IMR-90 (cell line): ENCODE measurements around the gene PTCH1. TPM values are rescaled to one million over a fixed set of nuclear protein-coding genes. Genes with fewer than 3 reads are reported as not detected.

Experiments
- ATAC-seq: fragments of 200-7000 bp; cut with Tn5 transposase; 2 replicates; pipeline ENCODE4 v1.9.1; 2020; ENCODE audit warnings: low read depth, mild to moderate bottlenecking, moderate library complexity
- BruUV-seq: library from RNA; stranded (reverse); fragments of 400-500 nt; replicated peaks from 2 replicates; lab custom pipeline; 2021; lab: Mats Ljungman, UMichigan
- CTCF ChIA-PET: fragments of 300-600 bp; formaldehyde crosslinking; extraction: SDS; loops from one replicate; lab custom pipeline; 2021; ENCODE audit warnings: antibody characterized with exemption; lab: Yijun Ruan, JAX
- POLR2A ChIA-PET: fragments of 300-600 bp; sonication (Branson Sonifier 250); formaldehyde crosslinking; loops from one replicate; lab custom pipeline; 2022; ENCODE audit warnings: antibody characterized with exemption; ENCODE audit not compliant: unreplicated experiment; lab: Charles Lee
- DNase-seq: peaks from one replicate; pipeline ENCODE4 v3.0.0; 2013
- H2AFZ ChIP-seq: replicated peaks from 2 replicates; pipeline ENCODE3; 2013; ENCODE audit warnings: low read length, mild to moderate bottlenecking; ENCODE audit not compliant: poor library complexity
- H2AK5ac ChIP-seq: 2 replicates; pipeline ENCODE4 v1.6.1; 2013; ENCODE audit warnings: low read depth, low read length, inconsistent platforms
- H2AK9ac ChIP-seq: replicated peaks from 2 replicates; pipeline ENCODE3; 2013; ENCODE audit warnings: mild to moderate bottlenecking, low read depth, low read length, moderate library complexity; ENCODE audit not compliant: poor library complexity
- H2BK120ac ChIP-seq: 2 replicates; pipeline ENCODE4 v1.6.1; 2013; ENCODE audit warnings: low read depth, low read length, inconsistent platforms
- H2BK15ac ChIP-seq: 3 replicates; pipeline ENCODE4 v1.6.1; 2013; ENCODE audit warnings: low read depth, low read length, inconsistent platforms
- H2BK20ac ChIP-seq: 2 replicates; pipeline ENCODE4 v1.6.1; 2013; ENCODE audit warnings: low read depth, mild to moderate bottlenecking, inconsistent platforms, low read length, moderate library complexity
- H2BK5ac ChIP-seq: 2 replicates; pipeline ENCODE4 v1.6.1; 2013; ENCODE audit warnings: mild to moderate bottlenecking, low read depth, low read length, inconsistent platforms; ENCODE audit not compliant: poor library complexity, severe bottlenecking
- H3K14ac ChIP-seq: replicated peaks from 2 replicates; pipeline ENCODE4 v1.6.1; 2013; ENCODE audit warnings: low read depth, low read length, inconsistent platforms
- H3K18ac ChIP-seq: 2 replicates; pipeline ENCODE4 v1.6.1; 2013; ENCODE audit warnings: low read depth, low read length, control low read depth
- H3K23ac ChIP-seq: 2 replicates; pipeline ENCODE4 v1.6.1; 2013; ENCODE audit warnings: low read depth, low read length, inconsistent platforms
- H3K27ac ChIP-seq: 2 replicates; pipeline ENCODE4 v1.5.1; 2013; ENCODE audit warnings: mild to moderate bottlenecking, control low read depth, low read length; ENCODE audit not compliant: insufficient read depth
- H3K27me3 ChIP-seq: 2 replicates; pipeline ENCODE4 v1.6.1; 2013; ENCODE audit warnings: low read length; ENCODE audit not compliant: control insufficient read depth, insufficient read depth
- H3K36me3 ChIP-seq: 2 replicates; pipeline ENCODE4 v1.6.1; 2013; ENCODE audit warnings: low read length, mixed read lengths; ENCODE audit not compliant: control insufficient read depth, insufficient read depth
- H3K4ac ChIP-seq: 2 replicates; pipeline ENCODE4 v1.6.1; 2013; ENCODE audit warnings: low read depth, low read length, inconsistent platforms
- H3K4me1 ChIP-seq: 2 replicates; pipeline ENCODE4 v1.6.1; 2013; ENCODE audit warnings: low read length, mixed read lengths; ENCODE audit not compliant: control insufficient read depth, insufficient read depth
- H3K4me2 ChIP-seq: 2 replicates; pipeline ENCODE4 v1.6.1; 2013; ENCODE audit warnings: low read depth, mild to moderate bottlenecking, control low read depth, low read length, moderate library complexity
- H3K4me3 ChIP-seq: 2 replicates; pipeline ENCODE4 v1.5.1; 2013; ENCODE audit warnings: low read depth, mild to moderate bottlenecking, control low read depth, low read length, moderate library complexity; ENCODE audit not compliant: insufficient read depth
- H3K56ac ChIP-seq: 2 replicates; pipeline ENCODE4 v1.6.1; 2013; ENCODE audit warnings: low read length, inconsistent platforms; ENCODE audit not compliant: insufficient read depth; ENCODE audit errors: extremely low read depth
- H3K79me1 ChIP-seq, 2 experiments: 2 replicates each; pipeline ENCODE4 v1.6.1; 2013; ENCODE audit warnings: low read length in 2 of 2, inconsistent platforms in 1 of 2, low read depth in 1 of 2
- H3K9ac ChIP-seq: 2 replicates; pipeline ENCODE4 v1.6.1; 2013; ENCODE audit warnings: low read depth, low read length, control low read depth
- H3K9me1 ChIP-seq: 2 replicates; pipeline ENCODE4 v1.6.1; 2013; ENCODE audit warnings: low read length, inconsistent platforms; ENCODE audit not compliant: insufficient read depth
- H3K9me3 ChIP-seq: 2 replicates; pipeline ENCODE4 v1.6.1; 2013; ENCODE audit warnings: low read length; ENCODE audit not compliant: control insufficient read depth, insufficient read depth
- H4K20me1 ChIP-seq: 2 replicates; pipeline ENCODE4 v1.6.1; 2013; ENCODE audit warnings: low read length, inconsistent platforms; ENCODE audit not compliant: insufficient read depth
- H4K5ac ChIP-seq: 2 replicates; pipeline ENCODE4 v1.6.1; 2013; ENCODE audit warnings: mild to moderate bottlenecking, low read depth, low read length, control low read depth
- H4K8ac ChIP-seq, 2 experiments: 2 replicates each; pipeline ENCODE4 v1.6.1; 2013; ENCODE audit warnings: low read depth in 2 of 2, low read length in 2 of 2, control low read depth in 1 of 2, inconsistent platforms in 1 of 2
- H4K91ac ChIP-seq: 2 replicates; pipeline ENCODE4 v1.6.1; 2013; ENCODE audit warnings: low read depth, low read length, inconsistent platforms; ENCODE audit not compliant: insufficient read depth
- BHLHE40 ChIP-seq: fragments of 150-350 bp; IDR thresholded peaks from 2 replicates; pipeline ENCODE4 v1.6.1; 2016; ENCODE audit warnings: mild to moderate bottlenecking, low read depth, low read length
- CHD1 ChIP-seq: IDR thresholded peaks from 2 replicates; pipeline ENCODE4 v1.6.1; 2012; ENCODE audit warnings: low read depth, low read length, improper control_type of control experiment
- MAZ ChIP-seq: IDR thresholded peaks from 2 replicates; pipeline ENCODE4 v1.6.1; 2012; ENCODE audit warnings: low read depth, mild to moderate bottlenecking, low read length, improper control_type of control experiment, moderate library complexity, borderline replicate concordance
- POLR2A ChIP-seq: IDR thresholded peaks from 2 replicates; pipeline ENCODE4 v1.6.1; 2012; ENCODE audit warnings: mild to moderate bottlenecking, low read depth, low read length
- RAD21 ChIP-seq: IDR thresholded peaks from 2 replicates; pipeline ENCODE4 v1.6.1; 2012; ENCODE audit warnings: low read length, improper control_type of control experiment
- RCOR1 ChIP-seq: IDR thresholded peaks from 2 replicates; pipeline ENCODE4 v1.6.1; 2012; ENCODE audit warnings: mild to moderate bottlenecking, low read length, improper control_type of control experiment; ENCODE audit not compliant: insufficient replicate concordance
- RFX5 ChIP-seq: IDR thresholded peaks from 2 replicates; pipeline ENCODE4 v1.8.0; 2012; ENCODE audit warnings: low read depth, mild to moderate bottlenecking, low read length, moderate library complexity
- SMC3 ChIP-seq: fragments of 150-350 bp; IDR thresholded peaks from 2 replicates; pipeline ENCODE4 v1.6.1; 2016; ENCODE audit warnings: low read depth, mild to moderate bottlenecking, antibody characterized with exemption, low read length, moderate library complexity
- whole genome bisulfite sequencing, 2 experiments: methylation state at CpG; one replicate each; pipeline versions ENCODE4 v1.1.5 to v1.1.7; 2013; ENCODE audit warnings: missing lambda C conversion rate in 2 of 2; ENCODE audit not compliant: insufficient read length in 1 of 2; ENCODE audit errors: extremely low coverage in 2 of 2; 5-methylcytosine and 5-hydroxymethylcytosine counted together
- dilution Hi-C: fragments of 300-500 bp; cut with HindIII; formaldehyde crosslinking; loops from one replicate; pipeline ENCODE4 v1.14.3; 2018; ENCODE audit warnings: low sequenced_read_pairs; ENCODE audit not compliant: unreplicated experiment
- in situ Hi-C: fragments of 300-500 bp; cut with MboI; formaldehyde crosslinking; loops from 3 replicates; pipeline ENCODE4 v1.14.3; 2019; ENCODE audit warnings: low sequenced_read_pairs, inconsistent platforms, mixed read lengths
- intact Hi-C: fragments of 100-400 bp; cut with micrococcal nuclease; formaldehyde crosslinking; loops from 2 replicates; pipeline ENCODE4 v1.10.0; 2022
- polyA plus RNA-seq, 3 experiments: library from polyadenylated mRNA; depleted of rRNA; stranded (reverse); fragments of >200 nt; gene quantifications; 2 replicates each; pipeline ENCODE4 v1.2.3, GENCODE V29; 2012; ENCODE audit warnings: low replicate concordance in 1 of 3
- total RNA-seq: library from RNA; depleted of rRNA; stranded (reverse); fragments of >200 nt; gene quantifications from 2 replicates; pipeline ENCODE4 v1.2.3, GENCODE V29; 2012

The PTCH1 gene
- total and polyA plus RNA-seq, 2 of the 4 experiments (the other 2 are of a cell fraction), result 4.1 to 5.0 TPM

DNA sequence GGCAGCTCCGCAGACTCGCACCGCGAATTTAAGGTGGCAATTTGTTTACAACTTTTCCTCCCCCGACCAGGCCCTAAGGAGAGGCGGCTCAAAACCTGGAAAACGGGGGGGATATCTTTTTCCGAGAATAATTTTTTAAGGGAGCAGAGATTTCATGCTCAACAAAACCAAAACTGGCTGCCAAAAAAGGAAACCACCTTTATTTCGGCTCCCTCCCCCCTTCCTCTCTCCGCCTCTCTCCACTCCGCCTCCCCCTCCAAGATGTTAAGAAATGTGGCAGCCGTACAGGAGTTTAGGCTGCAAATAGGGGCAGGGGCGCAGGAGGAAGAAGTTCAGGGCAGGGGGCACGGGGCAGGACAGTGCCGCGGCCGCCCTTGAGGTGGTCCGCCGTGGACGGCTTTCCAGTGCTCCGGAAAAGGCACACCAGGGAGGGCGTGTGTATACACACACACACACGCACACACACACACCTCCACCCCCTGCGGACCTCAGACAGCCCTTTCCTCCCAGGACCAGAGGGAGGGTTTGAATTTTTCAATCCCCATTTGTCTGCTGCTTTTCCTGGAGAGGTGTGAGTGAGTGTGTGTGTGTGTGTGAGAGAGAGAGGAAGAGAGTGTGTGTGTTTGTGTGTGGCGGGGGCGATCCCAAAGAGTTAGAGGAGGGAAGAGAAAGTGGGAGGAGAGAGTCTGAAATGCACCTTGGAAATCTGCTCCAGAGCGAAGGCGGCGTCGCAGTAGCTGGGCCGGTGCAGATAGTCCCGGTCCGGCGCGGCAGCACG lies 9.1 kb downstream of the PTCH1 start:
- Histone ChIP-seq H3K4me3 (peak overlapping the region; percentile 84), H3K14ac (peak overlapping the region; percentile 86), H2AFZ (peak overlapping the region; percentile 93), H4K91ac (peak overlapping the region; percentile 71), H2BK15ac (peak overlapping the region; percentile 32; the same call in 1 of the 3 replicates), H3K23ac (peak overlapping the region; percentile 93), H2BK120ac (peak overlapping the region; percentile 75), H3K9me1 (no peaks in the 10 kb centered on the region; the same call in 1 of the 2 replicates), H4K20me1 (peaks cover 20% of the 10 kb centered on the region), H3K4me1 (peaks cover 9% of the 10 kb centered on the region), H3K79me1 (peaks cover 13 to 43% of the 10 kb centered on the region in 2 experiments; a peak in 3 of 4 replicates), H3K4me2 (peak overlapping the region; percentile 91), H3K56ac (peak overlapping the region; percentile 88), H3K9me3 (no peaks in the 10 kb centered on the region), H4K5ac (peak overlapping the region; percentile 28; the same call in 1 of the 2 replicates), H2BK20ac (peak overlapping the region; percentile 20; the same call in 1 of the 2 replicates), H2BK5ac (peak overlapping the region; percentile 87), H4K8ac (peak overlapping the region; percentile 40 to 77; a peak in 2 of 4 replicates), H3K9ac (peak overlapping the region; percentile 98), H2AK5ac (0 out of 2 replicates have a peak overlapping the region, but pooled peaks have one; percentile 43), H3K4ac (peak overlapping the region; percentile 92), H3K27ac (peak overlapping the region; percentile 88), H2AK9ac (peak overlapping the region; percentile 59), H3K27me3 (no peaks in the 10 kb centered on the region), H3K36me3 (no peaks in the 10 kb centered on the region), H3K18ac (peak overlapping the region; percentile 78)
- DNase-seq (peak; percentile 73), ATAC-seq (no peak; the same call in 1 of the 2 replicates)
- intact Hi-C loops, result loop anchor here (1.0 to 10.0 kb wide), 6 partner anchors 45 to 627 kb away; partner anchors contain the start of gene FANCC
- CTCF ChIA-PET, result interaction anchor here (0.7 kb wide), 1 partner anchor 235 kb away, joined by 3 read pairs; no protein-coding TSS in a partner anchor
- POLR2A ChIA-PET, result no interaction called here
- in situ Hi-C loops, result no loop called here
- WGBS, 2 experiments, result no CpG with 5 or more reads among the region's 36 CpGs
- dilution Hi-C loops, result no loop called here
- TF ChIP-seq RAD21, result no peak; the same call in 1 of the 2 replicates
- no peak for TF ChIP-seq BHLHE40
- TF ChIP-seq SMC3, result no peak
- TF ChIP-seq CHD1, result no peak
- no peak for TF ChIP-seq RCOR1
- TF ChIP-seq RFX5, result no peak
- peak; percentile 35; the same call in 1 of the 2 replicates for TF ChIP-seq MAZ
- no peak for TF ChIP-seq POLR2A
- no TSS peak for BruUV-seq
